Activated CD8-positive, alpha-beta memory T cell treated with anti-CD3 and anti-CD28 coated beads for 24 hours (primary cell): Measurements from ENCODE around the gene ARID3A.

ENCODE experiments used
- DNase-seq: peaks from one replicate; pipeline ENCODE4 v3.0.0-alpha.2; 2020

ARID3A gene

GRCh38 chr19:931860-932647, 6.2 kb downstream of the ARID3A start:
- DNase-seq = no peak

GRCh38 chr19:932648-933552, 7.1 kb downstream of the ARID3A start:
- peak; percentile 71 for DNase-seq

- DNase-seq = no peak
These were observed 7.7 kb downstream of the ARID3A start for GRCh38 chr19:933553-933882.

GRCh38 chr19:934197-934840, 8.5 kb downstream of the ARID3A start:
- DNase-seq = no peak

GRCh38 chr19:934865-935479, 9.1 kb downstream of the ARID3A start:
- DNase-seq = no peak

GRCh38 chr19:936175-936546, 10.3 kb downstream of the ARID3A start:
- no peak for DNase-seq

GRCh38 chr19:937259-937694, 11.4 kb downstream of the ARID3A start:
- peak; percentile 71 for DNase-seq

GRCh38 chr19:938233-938923, 12.5 kb downstream of the ARID3A start:
- no peak for DNase-seq

GRCh38 chr19:939439-939838, 13.6 kb downstream of the ARID3A start:
- DNase-seq = no peak

GRCh38 chr19:939922-940321, 14.1 kb downstream of the ARID3A start:
- DNase-seq = no peak

- DNase-seq = peak; percentile 82
These were observed 14.9 kb downstream of the ARID3A start for GRCh38 chr19:940591-941291.

GRCh38 chr19:941292-942132, 15.7 kb downstream of the ARID3A start:
- DNase-seq = no peak

GRCh38 chr19:942133-942645, 16.4 kb downstream of the ARID3A start:
- no peak for DNase-seq

GRCh38 chr19:943551-944170, 17.8 kb downstream of the ARID3A start:
- DNase-seq = no peak

GRCh38 chr19:944171-944567, 18.3 kb downstream of the ARID3A start:
- no peak for DNase-seq

- DNase-seq = no peak
These were observed 18.9 kb downstream of the ARID3A start for GRCh38 chr19:944663-945241.

- DNase-seq = no peak
These were observed 19.8 kb downstream of the ARID3A start for GRCh38 chr19:945401-946252.

GRCh38 chr19:947090-947706, 21.4 kb downstream of the ARID3A start:
- no peak for DNase-seq
